ENCODE data around the gene TYROBP.

- TF ChIP-seq CTCF (IDR thresholded peaks at IDR 0.05; ENCODE audit: borderline replicate concordance, extremely low read depth, low read length, poor library complexity, severe bottlenecking) (no peak), EZH2 (IDR thresholded peaks at IDR 0.05; ENCODE audit: borderline replicate concordance, low read depth, low read length, severe bottlenecking) (no peak)
Observed at GRCh38 chr19:35890113-35890650, 17.9 kb downstream of the TYROBP start.
